K562 (cell line): ENCODE measurements around the gene TP53TG3F. TPM values are rescaled to one million over a fixed set of nuclear protein-coding genes. Genes with fewer than 3 reads are reported as not detected.
"Not testable (repeated sequence)": the region's sequence is repeated elsewhere in the genome, so short reads cannot be mapped to it uniquely, and the experiment has no call there.

Experiments used
- ATAC-seq: fragments of 200-7000 bp; cut with Tn5 transposase; 3 replicates; pipeline ENCODE4 v1.9.1; 2020; ENCODE audit warnings: moderate library complexity
- Bru-seq: library from RNA; stranded (reverse); fragments of 400-500 nt; gene quantifications from one replicate; lab custom pipeline; 2021; lab: Mats Ljungman, UMichigan
- BruChase-seq, 2 experiments: library from RNA; stranded (reverse); fragments of 400-500 nt; gene quantifications; one replicate each; lab custom pipeline; 2021; lab: Mats Ljungman, UMichigan
- BruUV-seq: library from RNA; stranded (reverse); fragments of 400-500 nt; replicated peaks from 2 replicates; lab custom pipeline; 2021; lab: Mats Ljungman, UMichigan
- CTCF ChIA-PET: fragments of 300-600 bp; formaldehyde crosslinking; extraction: SDS; loops from one replicate; lab custom pipeline; 2021; ENCODE audit warnings: low intra/inter-chr PET ratio; lab: Yijun Ruan, JAX
- POLR2A ChIA-PET: fragments of 300-600, 350-650 bp; sonication (Branson Sonifier 250); formaldehyde crosslinking; extraction: SDS; loops from one replicate; lab custom pipeline; 2021; ENCODE audit warnings: antibody characterized with exemption, inconsistent platforms; lab: Yijun Ruan, JAX
- DNase-seq, 4 experiments: peaks; one replicate each; pipeline versions ENCODE4 v3.0.0 to v3.0.0-alpha.2; 2011 to 2018; ENCODE audit warnings: low spot score in 3 of 4, mixed read lengths in 3 of 4; ENCODE audit errors: extremely low read depth in 1 of 4
- FAIRE-seq: peaks from 2 replicates; lab custom pipeline; 2011; peaks lifted over from hg19 to GRCh38; lab: Jason Lieb, UNC
- H2AFZ ChIP-seq: 2 replicates; pipeline ENCODE4 v1.6.0; 2011; ENCODE audit warnings: low read depth, low read length, control low read depth, inconsistent platforms
- H3K27ac ChIP-seq: fragments of 200-600 bp; 3 replicates; pipeline ENCODE4 v1.8.0; 2011; ENCODE audit warnings: low read depth, mild to moderate bottlenecking, control low read depth, inconsistent platforms, low read length, moderate library complexity, mixed read lengths; ENCODE audit errors: extremely low read depth
- H3K27me3 ChIP-seq, 2 experiments: fragments of 300-600 bp in 1 of 2; 2 replicates in 1 of 2; 3 replicates in 1 of 2; pipeline versions ENCODE4 v1.6.0 to v1.8.0; 2011; ENCODE audit warnings: inconsistent platforms in 2 of 2, low read length in 2 of 2, mild to moderate bottlenecking in 1 of 2, mixed read lengths in 1 of 2, moderate library complexity in 1 of 2; ENCODE audit not compliant: control insufficient read depth in 2 of 2, insufficient read depth in 2 of 2
- H3K36me3 ChIP-seq: fragments of 300-600 bp; 3 replicates; pipeline ENCODE4 v1.8.0; 2011; ENCODE audit warnings: mild to moderate bottlenecking, low read length, inconsistent platforms; ENCODE audit not compliant: control insufficient read depth, insufficient read depth
- H3K4me1 ChIP-seq, 2 experiments: fragments of 200-600 bp in 1 of 2; replicated peaks in 1 of 2; 2 replicates in 1 of 2; 3 replicates in 1 of 2; pipeline versions ENCODE4 v1.5.1 to v1.8.0; 2011; ENCODE audit warnings: inconsistent platforms in 2 of 2, low read length in 2 of 2, mild to moderate bottlenecking in 1 of 2, mixed read lengths in 1 of 2, moderate library complexity in 1 of 2; ENCODE audit not compliant: control insufficient read depth in 2 of 2, insufficient read depth in 2 of 2
- H3K4me2 ChIP-seq: 2 replicates; pipeline ENCODE4 v1.6.1; 2011; ENCODE audit warnings: low read length, control low read depth, inconsistent platforms, mixed read lengths; ENCODE audit not compliant: insufficient read depth
- H3K4me3 ChIP-seq: fragments of 200-600 bp; sonication (generic), shearing (Covaris generic); 2 replicates; pipeline ENCODE4 v1.5.1; 2016; ENCODE audit warnings: control low read depth, inconsistent platforms
- H3K79me2 ChIP-seq: fragments of 200-600 bp; 3 replicates; pipeline ENCODE4 v1.8.0; 2011; ENCODE audit warnings: low read length, inconsistent platforms; ENCODE audit not compliant: control insufficient read depth, insufficient read depth
- H3K9ac ChIP-seq, 2 experiments: 2 replicates each; pipeline versions ENCODE4 v1.6.0 to v1.6.1; 2011; ENCODE audit warnings: low read depth in 2 of 2, low read length in 2 of 2, control low read depth in 1 of 2, inconsistent platforms in 1 of 2, mild to moderate bottlenecking in 1 of 2, mixed read lengths in 1 of 2; ENCODE audit not compliant: insufficient read depth in 1 of 2
- H3K9me1 ChIP-seq: one replicate; pipeline ENCODE4 v1.6.0; 2011; ENCODE audit warnings: inconsistent platforms, mild to moderate bottlenecking, low read length, moderate library complexity; ENCODE audit not compliant: control insufficient read depth, insufficient read depth
- H3K9me3 ChIP-seq: replicated peaks from 2 replicates; pipeline ENCODE4 v1.5.1; 2011; ENCODE audit warnings: low read depth, low read length, inconsistent platforms; ENCODE audit not compliant: control insufficient read depth, insufficient read depth
- H4K20me1 ChIP-seq: replicated peaks from 2 replicates; pipeline ENCODE4 v1.6.1; 2011; ENCODE audit warnings: low read length, inconsistent platforms, mixed read lengths; ENCODE audit not compliant: control insufficient read depth, insufficient read depth
- WGBS: fragments of 100-300 bp; shearing (Covaris generic); methylation state at CpG from one replicate; pipeline ENCODE4 v1.1.6; 2016; ENCODE audit warnings: low coverage, mixed read lengths; ENCODE audit not compliant: insufficient coverage; ENCODE audit errors: missing lambda C conversion rate; 5-methylcytosine and 5-hydroxymethylcytosine counted together
- in situ Hi-C: fragments of 300-500 bp; cut with MboI; formaldehyde crosslinking; loops from 4 replicates; pipeline ENCODE4 v1.15.0; 2018; ENCODE audit warnings: inconsistent platforms, mixed read lengths
- intact Hi-C: fragments of 100-400 bp; cut with micrococcal nuclease; formaldehyde crosslinking; loops from 2 replicates; pipeline ENCODE4 v1.14.2; 2022
- long read RNA-seq, 3 experiments: library from polyadenylated mRNA in 2 of 3; library from RNA in 1 of 3; unstranded in 2 of 3; stranded (forward) in 1 of 3; transcript quantifications; one replicate each; pipeline ENCODE4 v2.0.0, GENCODE V29; 2019 to 2022
- polyA minus RNA-seq, 3 experiments: library from RNA; depleted of rRNA, polyadenylated mRNA; stranded (reverse); fragments of >200 nt; gene quantifications; 2 replicates each; pipeline ENCODE4 v1.2.3, GENCODE V29; 2011
- polyA plus RNA-seq, 8 experiments: library from polyadenylated mRNA; depleted of rRNA in 4 of 8; stranded (reverse) in 5 of 8; unstranded in 3 of 8; fragments of >200 nt; fragmentation: Nextera tagmentation in 2 of 8; fragmentation: Illumina TruSeq in 1 of 8; extraction: Ambion mirVana in 2 of 8; extraction: Trizol in 1 of 8; gene quantifications; 2 replicates each; pipeline versions ENCODE4 v1.2.1 to v1.2.3, GENCODE V29; 2011 to 2014; ENCODE audit warnings: inconsistent platforms in 1 of 8, missing spikeins in 1 of 8
- total RNA-seq, 7 experiments: library from RNA; depleted of rRNA in 6 of 7; stranded (reverse); fragments of >200 nt in 6 of 7; fragmentation: Illumina TruSeq in 2 of 7; extraction: Trizol in 2 of 7; gene quantifications; 2 replicates each; pipeline versions ENCODE4 v1.2.1 to v1.2.3, GENCODE V29; 2011 to 2021; ENCODE audit warnings: low replicate concordance in 1 of 7

The TP53TG3F gene, protein sequence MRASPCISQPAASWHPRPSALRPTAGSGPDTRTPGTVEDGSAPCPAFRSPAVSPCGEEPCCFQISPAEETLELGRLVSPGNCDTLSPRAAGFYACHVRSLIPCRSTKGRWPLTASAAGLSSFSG
- 1.2 and 2.1 TPM in 2 replicates for total RNA-seq (2011; cell fraction: chromatin; rRNA removed; ENCODE audit: low replicate concordance)
- 0.66 and 1.2 TPM in 2 replicates for total RNA-seq (2011; cell fraction: nucleolus; rRNA removed)
- 1.8 and 3.2 TPM in 2 replicates for total RNA-seq (2011; cell fraction: nucleoplasm; rRNA removed)
- total RNA-seq (2014; rRNA removed) (0.36 and 0.45 TPM in 2 replicates), total RNA-seq (2014; rRNA removed; fragmentation: Illumina TruSeq; extraction: Trizol) (0.86 and 0.98 TPM in 2 replicates), total RNA-seq (2015; rRNA removed; fragmentation: Illumina TruSeq; extraction: Trizol) (0.57 and 1.2 TPM in 2 replicates), total RNA-seq (2021) (0.84 and 1.2 TPM in 2 replicates), polyA plus RNA-seq (2011; rRNA removed) (0.70 and 1.1 TPM in 2 replicates), polyA plus RNA-seq (2014; fragmentation: Illumina TruSeq; extraction: Trizol) (0.83 and 1.0 TPM in 2 replicates), polyA plus RNA-seq (2014; fragmentation: Nextera tagmentation; extraction: Ambion mirVana) (1 to 10 TPM; 2.8 to 3.3 TPM), polyA plus RNA-seq (2014; rRNA removed) (1.2 and 1.3 TPM in 2 replicates), polyA minus RNA-seq (2011; rRNA and poly(A)+ RNA removed) (0.14 and 0.27 TPM in 2 replicates), Bru-seq, nascent RNA (not detected), BruChase-seq, experiment 1, labeled RNA remaining after a 2-hour chase (not detected), BruChase-seq, experiment 2, labeled RNA remaining after a 6-hour chase (not detected)
- 0.15 and 1.0 TPM in 2 replicates for polyA plus RNA-seq (2011; cell fraction: cytosol; rRNA removed)
- 1.0 and 2.0 TPM in 2 replicates for polyA plus RNA-seq (2011; cell fraction: nucleus; rRNA removed)
- 0.27 and 1.6 TPM in 2 replicates for polyA plus RNA-seq (2012)
- polyA minus RNA-seq (2011; cell fraction: cytosol; rRNA and poly(A)+ RNA removed): not detected in 2 replicates
- polyA minus RNA-seq (2011; cell fraction: nucleus; rRNA and poly(A)+ RNA removed): 0.54 and 1.00 TPM in 2 replicates
- long read RNA-seq, experiment 1, partial matches to known transcripts: 0 of 2 reads
- long read RNA-seq, experiment 1, other reads (novel, unspliced or antisense): 2 of 2 reads
- long read RNA-seq, experiment 2, partial matches to known transcripts: 0 of 1 reads
- long read RNA-seq, experiment 2, other reads (novel, unspliced or antisense): 1 of 1 reads
- long read RNA-seq, experiment 3: 0 reads

DNA sequence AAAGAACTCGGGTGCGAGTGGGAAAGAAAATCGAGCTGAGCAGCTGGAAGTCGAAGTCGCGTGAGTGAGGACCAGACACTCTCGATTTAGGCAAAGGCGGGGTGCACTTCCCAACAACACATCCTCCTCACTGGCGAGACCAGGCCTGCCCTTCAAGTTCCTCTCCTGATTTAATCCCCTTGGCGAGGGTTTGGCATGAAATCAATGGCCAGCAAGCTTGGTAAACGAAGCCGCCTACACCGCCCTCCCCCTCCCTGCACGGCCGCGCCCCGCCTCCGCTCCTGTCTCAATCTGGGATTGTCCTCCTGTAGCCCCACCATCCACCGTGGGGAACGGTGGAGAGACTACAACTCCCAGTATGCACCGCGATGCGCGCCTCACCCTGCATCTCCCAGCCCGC is at the start of gene TP53TG3F:
Gene TP53TG3F (plus strand): TSS at position 301 of the 400 bp plus-strand sequence. CDS start 68 bp downstream, at position 369.
- in situ Hi-C loops, H3K9me1 ChIP-seq, CTCF ChIA-PET, POLR2A ChIA-PET, H3K79me2 ChIP-seq, BruUV-seq, FAIRE-seq, H3K27ac ChIP-seq, H3K36me3 ChIP-seq, H3K4me3 ChIP-seq, H3K9me3 ChIP-seq, H4K20me1 ChIP-seq, DNase-seq, H3K4me1 ChIP-seq, H3K4me2 ChIP-seq, ATAC-seq, H2AFZ ChIP-seq, H3K27me3 ChIP-seq, intact Hi-C loops, H3K9ac ChIP-seq: not testable (repeated sequence)
- no CpG with 5 or more reads among the region's 25 CpGs for WGBS

DNA sequence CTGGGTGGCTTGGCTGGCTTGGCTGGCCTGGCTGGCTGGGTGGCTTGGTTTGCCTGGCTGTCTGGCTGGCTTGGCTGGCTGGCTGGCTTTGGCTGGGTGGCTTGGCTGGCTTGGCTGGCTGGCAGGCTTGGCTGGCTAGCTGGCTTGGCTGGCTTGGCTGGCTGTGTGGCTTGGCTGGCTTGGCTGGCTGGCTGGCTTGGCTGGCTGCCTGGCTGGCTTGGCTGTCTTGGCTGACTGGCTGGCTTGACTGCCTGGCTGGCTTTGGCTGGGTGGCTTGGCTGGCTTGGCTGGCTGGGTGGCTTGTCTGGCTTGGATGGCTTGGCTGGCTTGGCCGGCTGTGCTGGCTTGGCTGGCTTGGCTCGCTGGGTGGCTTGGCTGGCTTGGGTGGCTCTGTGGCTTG is 32.2 kb downstream of the TP53TG3F start:
- H3K9ac ChIP-seq, CTCF ChIA-PET, H3K4me1 ChIP-seq, DNase-seq, H3K9me3 ChIP-seq, BruUV-seq, ATAC-seq, H2AFZ ChIP-seq, H3K27ac ChIP-seq, H4K20me1 ChIP-seq, intact Hi-C loops, H3K4me3 ChIP-seq, H3K79me2 ChIP-seq, in situ Hi-C loops, H3K4me2 ChIP-seq, FAIRE-seq, H3K9me1 ChIP-seq, H3K36me3 ChIP-seq, H3K27me3 ChIP-seq: not testable (repeated sequence)
- WGBS: no CpG with 5 or more reads among the region's 2 CpGs
- POLR2A ChIA-PET: interaction anchor here (1.0 kb wide), 1 partner anchor 152 kb away, joined by 3 read pairs; no protein-coding TSS in a partner anchor

DNA sequence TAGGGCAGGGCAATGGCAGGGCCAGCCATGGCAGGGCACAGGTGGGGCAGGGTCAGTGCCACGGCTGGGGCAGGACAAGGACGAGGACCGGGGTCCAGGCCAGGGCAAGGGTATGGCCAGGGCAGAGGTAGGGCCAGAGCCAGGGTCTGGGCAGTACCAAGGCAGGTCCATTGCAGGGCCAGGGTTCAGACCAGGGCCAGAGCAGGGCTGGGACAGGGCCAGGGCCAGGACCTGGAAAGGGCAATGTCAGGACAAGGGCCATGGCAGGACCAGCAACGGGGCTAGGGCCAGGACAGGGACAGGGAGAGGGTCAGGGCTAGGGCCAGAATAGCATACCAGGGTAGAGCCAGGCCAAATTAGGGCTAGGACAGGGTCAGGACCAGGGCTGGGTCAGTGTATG is 47.8 kb downstream of the TP53TG3F start:
- H2AFZ ChIP-seq, CTCF ChIA-PET, H4K20me1 ChIP-seq, H3K36me3 ChIP-seq, intact Hi-C loops, H3K9me3 ChIP-seq, in situ Hi-C loops, ATAC-seq, POLR2A ChIA-PET, H3K4me1 ChIP-seq, H3K9me1 ChIP-seq, H3K4me2 ChIP-seq, BruUV-seq, H3K79me2 ChIP-seq, H3K4me3 ChIP-seq, H3K9ac ChIP-seq, H3K27ac ChIP-seq, DNase-seq, H3K27me3 ChIP-seq, FAIRE-seq: not testable (repeated sequence)
- 0% methylated on average over 1 of the region's 4 CpGs for WGBS
